HEK293 (cell line): ENCODE measurements around the gene CORO2B.

Experiments
- KLF1 ChIP-seq: fragments of 450-650 bp; formaldehyde crosslinking; IDR thresholded peaks from 2 replicates; pipeline ENCODE4 v1.5.1; 2016; ENCODE audit warnings: missing biosample characterization, missing genetic modification characterization
- MYNN ChIP-seq: fragments of 450-650 bp; formaldehyde crosslinking; IDR thresholded peaks from 2 replicates; pipeline ENCODE4 v1.5.1; 2016; ENCODE audit warnings: missing biosample characterization, missing genetic modification characterization, borderline replicate concordance
- SP3 ChIP-seq: fragments of 450-650 bp; formaldehyde crosslinking; IDR thresholded peaks from 2 replicates; pipeline ENCODE4 v1.5.1; 2016; ENCODE audit warnings: missing biosample characterization, missing genetic modification characterization
- SP7 ChIP-seq: fragments of 450-650 bp; formaldehyde crosslinking; IDR thresholded peaks from 2 replicates; pipeline ENCODE4 v1.5.1; 2016; ENCODE audit warnings: missing biosample characterization, missing genetic modification characterization
- ZBTB17 ChIP-seq: fragments of 450-650 bp; formaldehyde crosslinking; IDR thresholded peaks from 2 replicates; pipeline ENCODE4 v1.5.1; 2016; ENCODE audit warnings: missing biosample characterization, missing genetic modification characterization
- ZBTB20 ChIP-seq: fragments of 450-650 bp; formaldehyde crosslinking; IDR thresholded peaks from 2 replicates; pipeline ENCODE4 v1.5.1; 2016; ENCODE audit warnings: missing biosample characterization, missing genetic modification characterization
- ZBTB49 ChIP-seq: fragments of 450-650 bp; formaldehyde crosslinking; IDR thresholded peaks from 2 replicates; pipeline ENCODE4 v1.5.1; 2016; ENCODE audit warnings: missing biosample characterization, missing genetic modification characterization, low read depth
- ZNF148 ChIP-seq: fragments of 450-650 bp; formaldehyde crosslinking; IDR thresholded peaks from 2 replicates; pipeline ENCODE4 v1.5.0; 2017; ENCODE audit warnings: missing biosample characterization, missing genetic modification characterization, borderline replicate concordance
- ZNF18 ChIP-seq: fragments of 450-650 bp; formaldehyde crosslinking; IDR thresholded peaks from 2 replicates; pipeline ENCODE4 v1.5.1; 2016; ENCODE audit warnings: missing biosample characterization, missing genetic modification characterization
- ZNF2 ChIP-seq: fragments of 450-650 bp; formaldehyde crosslinking; IDR thresholded peaks from 2 replicates; pipeline ENCODE4 v1.5.1; 2016; ENCODE audit warnings: missing biosample characterization, missing genetic modification characterization
- ZNF214 ChIP-seq: fragments of 450-650 bp; formaldehyde crosslinking; IDR thresholded peaks from 2 replicates; pipeline ENCODE4 v1.5.1; 2017; ENCODE audit warnings: missing biosample characterization, mild to moderate bottlenecking, missing genetic modification characterization, borderline replicate concordance
- ZNF223 ChIP-seq: fragments of 450-650 bp; formaldehyde crosslinking; IDR thresholded peaks from 2 replicates; pipeline ENCODE4 v1.5.1; 2016; ENCODE audit warnings: missing biosample characterization, missing genetic modification characterization
- ZNF239 ChIP-seq: fragments of 450-650 bp; formaldehyde crosslinking; IDR thresholded peaks from 2 replicates; pipeline ENCODE4 v1.5.1; 2016; ENCODE audit warnings: missing biosample characterization, missing genetic modification characterization
- ZNF335 ChIP-seq: fragments of 450-650 bp; formaldehyde crosslinking; conservative IDR thresholded peaks from 2 replicates; pipeline ENCODE4 v1.5.1; 2016; ENCODE audit warnings: missing biosample characterization, missing genetic modification characterization
- ZNF341 ChIP-seq: fragments of 450-650 bp; formaldehyde crosslinking; IDR thresholded peaks from 2 replicates; pipeline ENCODE4; 2016; ENCODE audit warnings: low read depth, missing biosample characterization, missing genetic modification characterization
- ZNF561 ChIP-seq: fragments of 450-650 bp; IDR thresholded peaks from 2 replicates; pipeline ENCODE4 v1.5.1; 2018; ENCODE audit warnings: missing biosample characterization, missing genetic modification characterization, borderline replicate concordance
- ZNF596 ChIP-seq: fragments of 450-650 bp; IDR thresholded peaks from 2 replicates; pipeline ENCODE4 v1.5.0; 2018; ENCODE audit warnings: missing biosample characterization, mild to moderate bottlenecking, missing genetic modification characterization, moderate library complexity
- TF ChIP-seq, protein P1 (sequence below): fragments of 450-650 bp; formaldehyde crosslinking; IDR thresholded peaks from 2 replicates; pipeline ENCODE4 v1.5.1; 2016; ENCODE audit warnings: missing biosample characterization, missing genetic modification characterization
- TF ChIP-seq, protein P2 (sequence below): fragments of 450-650 bp; formaldehyde crosslinking; IDR thresholded peaks from 2 replicates; pipeline ENCODE4 v1.5.1; 2017; ENCODE audit warnings: missing biosample characterization, missing genetic modification characterization
- TF ChIP-seq, protein P3 (sequence below): fragments of 450-650 bp; formaldehyde crosslinking; IDR thresholded peaks from 2 replicates; pipeline ENCODE4 v1.5.1; 2016; ENCODE audit warnings: missing biosample characterization, missing genetic modification characterization
- TF ChIP-seq, protein P4 (sequence below): fragments of 450-650 bp; formaldehyde crosslinking; IDR thresholded peaks from 2 replicates; pipeline ENCODE4 v1.5.1; 2016; ENCODE audit warnings: missing biosample characterization, missing genetic modification characterization

Gene CORO2B

DNA sequence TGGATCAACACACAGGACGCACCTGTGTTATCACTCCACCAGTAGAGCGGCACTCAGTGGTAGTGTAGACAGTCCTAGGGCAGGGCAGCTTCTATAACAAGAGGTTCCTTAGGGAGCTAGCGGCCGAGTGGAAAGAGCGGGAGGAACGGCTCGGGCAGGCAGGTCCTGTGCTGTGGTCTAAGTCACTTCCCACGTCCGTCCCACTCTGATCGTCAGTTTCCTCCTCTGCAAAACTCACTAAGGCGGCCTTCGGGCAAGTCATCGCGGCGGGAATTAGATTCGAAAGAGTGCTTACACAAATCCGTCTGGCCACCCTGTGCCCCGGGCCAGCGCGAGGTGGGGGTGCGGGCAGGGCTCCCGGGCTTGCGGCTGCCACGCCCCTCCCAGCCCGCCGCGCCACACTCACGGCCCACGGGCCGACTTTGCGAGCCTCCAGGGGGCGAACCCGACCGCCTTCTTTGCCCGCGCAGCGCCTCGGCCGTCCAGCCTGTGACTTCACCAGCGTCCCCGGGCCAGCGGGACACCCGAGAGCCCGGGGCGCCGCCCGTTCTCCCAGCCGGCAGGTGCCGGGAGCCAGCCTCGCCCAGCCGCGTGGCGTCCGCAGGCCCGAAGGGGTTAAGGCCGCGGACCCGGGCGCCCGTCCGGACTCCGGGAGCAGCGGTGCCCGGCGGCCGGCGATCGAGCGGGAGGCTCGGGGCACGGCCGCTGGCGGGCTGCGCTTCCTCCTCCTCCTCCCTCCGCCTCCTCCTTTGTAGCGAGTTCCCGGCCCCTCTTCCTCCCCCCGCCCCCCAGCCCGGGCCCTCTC, 416 bp upstream of the CORO2B start (continued):
- TF ChIP-seq, protein P1, sequence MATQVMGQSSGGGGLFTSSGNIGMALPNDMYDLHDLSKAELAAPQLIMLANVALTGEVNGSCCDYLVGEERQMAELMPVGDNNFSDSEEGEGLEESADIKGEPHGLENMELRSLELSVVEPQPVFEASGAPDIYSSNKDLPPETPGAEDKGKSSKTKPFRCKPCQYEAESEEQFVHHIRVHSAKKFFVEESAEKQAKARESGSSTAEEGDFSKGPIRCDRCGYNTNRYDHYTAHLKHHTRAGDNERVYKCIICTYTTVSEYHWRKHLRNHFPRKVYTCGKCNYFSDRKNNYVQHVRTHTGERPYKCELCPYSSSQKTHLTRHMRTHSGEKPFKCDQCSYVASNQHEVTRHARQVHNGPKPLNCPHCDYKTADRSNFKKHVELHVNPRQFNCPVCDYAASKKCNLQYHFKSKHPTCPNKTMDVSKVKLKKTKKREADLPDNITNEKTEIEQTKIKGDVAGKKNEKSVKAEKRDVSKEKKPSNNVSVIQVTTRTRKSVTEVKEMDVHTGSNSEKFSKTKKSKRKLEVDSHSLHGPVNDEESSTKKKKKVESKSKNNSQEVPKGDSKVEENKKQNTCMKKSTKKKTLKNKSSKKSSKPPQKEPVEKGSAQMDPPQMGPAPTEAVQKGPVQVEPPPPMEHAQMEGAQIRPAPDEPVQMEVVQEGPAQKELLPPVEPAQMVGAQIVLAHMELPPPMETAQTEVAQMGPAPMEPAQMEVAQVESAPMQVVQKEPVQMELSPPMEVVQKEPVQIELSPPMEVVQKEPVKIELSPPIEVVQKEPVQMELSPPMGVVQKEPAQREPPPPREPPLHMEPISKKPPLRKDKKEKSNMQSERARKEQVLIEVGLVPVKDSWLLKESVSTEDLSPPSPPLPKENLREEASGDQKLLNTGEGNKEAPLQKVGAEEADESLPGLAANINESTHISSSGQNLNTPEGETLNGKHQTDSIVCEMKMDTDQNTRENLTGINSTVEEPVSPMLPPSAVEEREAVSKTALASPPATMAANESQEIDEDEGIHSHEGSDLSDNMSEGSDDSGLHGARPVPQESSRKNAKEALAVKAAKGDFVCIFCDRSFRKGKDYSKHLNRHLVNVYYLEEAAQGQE (tag by site-specific recombination) = no peak
- TF ChIP-seq SP7 (tag by site-specific recombination) (0 out of 2 replicates have a peak, but pooled peaks have one; percentile 45), SP3 (tag by site-specific recombination) (peak; percentile 20; the same call in 1 of the 2 replicates), ZNF561 (tag by site-specific recombination) (peak; percentile 93), ZNF335 (tag by site-specific recombination) (peak; percentile 94), ZNF596 (tag by site-specific recombination) (peak; percentile 57; the same call in 1 of the 2 replicates), ZBTB17 (peak; percentile 30; the same call in 1 of the 2 replicates), ZNF214 (no peak), ZNF239 (no peak), ZBTB49 (tag by site-specific recombination) (no peak), MYNN (tag by site-specific recombination) (0 out of 2 replicates have a peak, but pooled peaks have one; percentile 48), ZNF18 (tag by site-specific recombination) (no peak), KLF1 (peak; percentile 80), ZBTB20 (tag by site-specific recombination) (peak; percentile 96), ZNF2 (tag by site-specific recombination) (no peak), ZNF148 (no peak), ZNF341 (tag by site-specific recombination) (peak; percentile 28; the same call in 1 of the 2 replicates), ZNF223 (tag by site-specific recombination) (peak; percentile 96)
- TF ChIP-seq, protein P2, sequence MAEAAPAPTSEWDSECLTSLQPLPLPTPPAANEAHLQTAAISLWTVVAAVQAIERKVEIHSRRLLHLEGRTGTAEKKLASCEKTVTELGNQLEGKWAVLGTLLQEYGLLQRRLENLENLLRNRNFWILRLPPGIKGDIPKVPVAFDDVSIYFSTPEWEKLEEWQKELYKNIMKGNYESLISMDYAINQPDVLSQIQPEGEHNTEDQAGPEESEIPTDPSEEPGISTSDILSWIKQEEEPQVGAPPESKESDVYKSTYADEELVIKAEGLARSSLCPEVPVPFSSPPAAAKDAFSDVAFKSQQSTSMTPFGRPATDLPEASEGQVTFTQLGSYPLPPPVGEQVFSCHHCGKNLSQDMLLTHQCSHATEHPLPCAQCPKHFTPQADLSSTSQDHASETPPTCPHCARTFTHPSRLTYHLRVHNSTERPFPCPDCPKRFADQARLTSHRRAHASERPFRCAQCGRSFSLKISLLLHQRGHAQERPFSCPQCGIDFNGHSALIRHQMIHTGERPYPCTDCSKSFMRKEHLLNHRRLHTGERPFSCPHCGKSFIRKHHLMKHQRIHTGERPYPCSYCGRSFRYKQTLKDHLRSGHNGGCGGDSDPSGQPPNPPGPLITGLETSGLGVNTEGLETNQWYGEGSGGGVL = peak; percentile 77
- TF ChIP-seq, protein P3, sequence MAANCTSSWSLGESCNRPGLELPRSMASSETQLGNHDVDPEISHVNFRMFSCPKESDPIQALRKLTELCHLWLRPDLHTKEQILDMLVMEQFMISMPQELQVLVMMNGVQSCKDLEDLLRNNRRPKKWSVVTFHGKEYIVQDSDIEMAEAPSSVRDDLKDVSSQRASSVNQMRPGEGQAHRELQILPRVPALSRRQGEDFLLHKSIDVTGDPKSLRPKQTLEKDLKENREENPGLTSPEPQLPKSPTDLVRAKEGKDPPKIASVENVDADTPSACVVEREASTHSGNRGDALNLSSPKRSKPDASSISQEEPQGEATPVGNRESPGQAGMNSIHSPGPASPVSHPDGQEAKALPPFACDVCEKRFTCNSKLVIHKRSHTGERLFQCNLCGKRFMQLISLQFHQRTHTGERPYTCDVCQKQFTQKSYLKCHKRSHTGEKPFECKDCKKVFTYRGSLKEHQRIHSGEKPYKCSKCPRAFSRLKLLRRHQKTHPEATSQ (tag by site-specific recombination) = peak; percentile 41; the same call in 1 of the 2 replicates
- TF ChIP-seq, protein P4, sequence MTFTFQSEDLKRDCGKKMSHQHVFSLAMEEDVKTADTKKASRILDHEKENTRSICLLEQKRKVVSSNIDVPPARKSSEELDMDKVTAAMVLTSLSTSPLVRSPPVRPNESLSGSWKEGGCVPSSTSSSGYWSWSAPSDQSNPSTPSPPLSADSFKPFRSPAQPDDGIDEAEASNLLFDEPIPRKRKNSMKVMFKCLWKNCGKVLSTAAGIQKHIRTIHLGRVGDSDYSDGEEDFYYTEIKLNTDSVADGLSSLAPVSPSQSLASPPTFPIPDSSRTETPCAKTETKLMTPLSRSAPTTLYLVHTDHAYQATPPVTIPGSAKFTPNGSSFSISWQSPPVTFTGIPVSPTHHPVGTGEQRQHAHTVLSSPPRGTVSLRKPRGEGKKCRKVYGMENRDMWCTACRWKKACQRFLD (tag by site-specific recombination) = no peak
